Karpas-422 (cell line): ENCODE results near the gene WASHC3. TPM values are rescaled to one million over a fixed set of nuclear protein-coding genes. Genes with fewer than 3 reads are reported as not detected.

Experiments
- DNase-seq: peaks from one replicate; pipeline ENCODE4 v3.0.0-alpha.2; 2015
- H2AFZ ChIP-seq: fragments of 200-600 bp; sonication (generic); 2 replicates; pipeline ENCODE4 v1.6.1; 2014; ENCODE audit warnings: antibody characterized with exemption, low read length, mixed read lengths
- H3K27ac ChIP-seq: fragments of 200-600 bp; sonication (generic); 2 replicates; pipeline ENCODE4 v1.5.1; 2014; ENCODE audit warnings: mild to moderate bottlenecking, low read length, moderate library complexity
- H3K27me3 ChIP-seq: fragments of 200-600 bp; sonication (generic); 2 replicates; pipeline ENCODE4 v1.6.1; 2014; ENCODE audit warnings: low read length, mixed read lengths
- H3K36me3 ChIP-seq: fragments of 200-600 bp; sonication (generic); 2 replicates; pipeline ENCODE4 v1.6.1; 2014; ENCODE audit warnings: low read length, mixed read lengths; ENCODE audit not compliant: insufficient read depth
- H3K4me1 ChIP-seq: fragments of 200-600 bp; sonication (generic); 2 replicates; pipeline ENCODE4 v1.6.1; 2014; ENCODE audit warnings: mild to moderate bottlenecking, low read length, mixed read lengths
- H3K4me2 ChIP-seq: fragments of 200-600 bp; sonication (generic); 2 replicates; pipeline ENCODE4 v1.6.1; 2014; ENCODE audit warnings: low read length, low read depth, mild to moderate bottlenecking; ENCODE audit not compliant: poor library complexity, severe bottlenecking
- H3K4me3 ChIP-seq: fragments of 200-600 bp; sonication (generic); 2 replicates; pipeline ENCODE4 v1.5.1; 2014; ENCODE audit warnings: mild to moderate bottlenecking, antibody characterized with exemption, low read length, mixed read lengths
- H3K79me2 ChIP-seq: fragments of 200-600 bp; sonication (generic); 2 replicates; pipeline ENCODE4 v1.6.1; 2014; ENCODE audit warnings: mild to moderate bottlenecking, low read length, mixed read lengths
- H3K9ac ChIP-seq: fragments of 200-600 bp; sonication (generic); 2 replicates; pipeline ENCODE4 v1.6.0; 2014; ENCODE audit warnings: low read length
- H3K9me2 ChIP-seq: fragments of 200-600 bp; sonication (generic), shearing (Covaris generic); replicated peaks from 2 replicates; pipeline ENCODE4 v1.6.0; 2014; ENCODE audit warnings: mild to moderate bottlenecking, low read length, moderate library complexity; ENCODE audit not compliant: insufficient read depth
- H3K9me3 ChIP-seq: fragments of 300-700, 200-600 bp; sonication (generic); 2 replicates; pipeline ENCODE4 v1.6.1; 2014; ENCODE audit warnings: low read length, mixed read lengths
- H4K20me1 ChIP-seq: fragments of 200-600 bp; sonication (generic); 2 replicates; pipeline ENCODE4 v1.6.1; 2014; ENCODE audit warnings: mild to moderate bottlenecking, antibody characterized with exemption, low read length, low read depth; ENCODE audit not compliant: insufficient read depth
- total RNA-seq: library from RNA; depleted of rRNA; stranded (reverse); fragments of >200 nt; shearing (Covaris generic); gene quantifications from 2 replicates; pipeline ENCODE4 v1.2.3, GENCODE V29; 2014; ENCODE audit warnings: low replicate concordance; rRNA removed

The WASHC3 gene
- total RNA-seq, 1 experiment from 2014 or later, result 75.1 TPM

DNA sequence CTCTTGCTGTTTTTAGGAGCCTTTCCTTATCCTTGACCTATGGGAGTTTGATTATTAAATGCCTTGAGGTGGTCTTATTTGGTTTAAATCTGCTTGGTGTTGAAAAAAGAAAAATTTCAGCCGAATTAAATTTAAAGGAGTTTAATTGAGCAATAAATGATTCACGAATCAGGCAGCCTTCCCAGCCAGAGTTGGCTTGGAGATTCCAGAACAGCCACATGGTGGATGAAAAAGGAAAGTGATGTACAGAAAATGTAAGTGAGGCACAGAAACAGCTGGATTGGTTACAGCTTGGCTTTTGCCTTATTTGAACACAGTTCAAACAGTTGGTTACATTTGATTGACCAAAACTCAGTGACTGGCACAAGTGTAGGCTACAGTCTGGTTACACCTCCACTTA is 69.7 kb downstream of the WASHC3 start:
- Histone ChIP-seq H3K79me2 (no peaks in the 10 kb centered on the region), H3K9me3 (no peaks in the 10 kb centered on the region), H3K27me3 (no peaks in the 10 kb centered on the region), H3K36me3 (no peaks in the 10 kb centered on the region), H4K20me1 (no peaks in the 10 kb centered on the region), H2AFZ (no peak overlapping the region), H3K9ac (no peak overlapping the region), H3K27ac (no peak overlapping the region), H3K4me2 (no peak overlapping the region), H3K4me3 (no peak overlapping the region), H3K4me1 (no peaks in the 10 kb centered on the region), H3K9me2 (no peaks in the 10 kb centered on the region)
- DNase-seq, result no peak

DNA sequence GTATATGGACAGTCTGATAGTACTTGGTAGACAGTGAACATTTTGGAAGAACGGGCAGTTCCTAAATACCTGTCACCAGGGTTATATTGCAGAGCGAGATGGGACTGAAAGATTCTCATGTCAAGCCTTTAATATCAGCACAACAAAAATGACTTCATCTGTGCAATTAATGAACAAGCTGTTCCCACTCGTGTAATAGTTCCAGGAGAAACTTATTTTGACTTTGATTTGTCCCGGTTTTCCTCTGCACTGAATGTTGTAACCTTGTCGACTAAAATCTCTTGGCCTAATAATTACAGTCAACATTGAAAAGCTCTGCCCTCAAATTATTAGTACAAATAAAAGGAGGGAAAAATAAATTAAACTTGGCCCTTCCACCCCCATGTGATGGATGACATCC is 79.5 kb downstream of the WASHC3 start:
- H2AFZ ChIP-seq, result no peak overlapping the region
- no peaks in the 10 kb centered on the region for H4K20me1 ChIP-seq
- H3K4me2 ChIP-seq, result no peak overlapping the region
- H3K4me1 ChIP-seq, result no peaks in the 10 kb centered on the region
- H3K79me2 ChIP-seq, result no peaks in the 10 kb centered on the region
- H3K36me3 ChIP-seq, result no peaks in the 10 kb centered on the region
- no peaks in the 10 kb centered on the region for H3K9me2 ChIP-seq
- DNase-seq, result no peak
- no peak overlapping the region for H3K4me3 ChIP-seq
- H3K9ac ChIP-seq, result no peak overlapping the region
- H3K27ac ChIP-seq, result no peak overlapping the region
- H3K27me3 ChIP-seq, result no peaks in the 10 kb centered on the region
- H3K9me3 ChIP-seq, result no peaks in the 10 kb centered on the region

DNA sequence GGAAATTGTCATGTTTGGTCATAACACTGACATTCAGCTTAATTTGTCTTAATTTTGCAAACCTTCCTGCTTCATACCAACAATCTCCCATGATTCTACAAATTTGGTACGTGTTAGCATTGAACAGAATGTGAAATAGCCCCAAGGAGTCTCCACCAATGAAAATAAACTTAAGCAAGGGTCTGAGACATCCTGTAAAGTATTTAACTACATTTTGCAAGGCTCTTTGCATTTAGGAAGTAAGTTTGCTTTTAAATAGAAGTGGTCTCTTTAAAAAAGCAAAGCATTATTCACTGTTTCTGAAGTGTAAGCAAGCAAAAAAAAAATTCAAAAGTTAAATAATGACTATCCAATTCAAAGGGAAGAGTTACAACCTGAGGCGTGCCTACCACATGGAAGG is 79.9 kb downstream of the WASHC3 start:
- no peaks in the 10 kb centered on the region for H3K36me3 ChIP-seq
- H3K27me3 ChIP-seq, result no peaks in the 10 kb centered on the region
- no peak overlapping the region for H3K27ac ChIP-seq
- H2AFZ ChIP-seq, result no peak overlapping the region
- no peaks in the 10 kb centered on the region for H3K9me3 ChIP-seq
- no peak for DNase-seq
- no peaks in the 10 kb centered on the region for H3K4me1 ChIP-seq
- no peak overlapping the region for H3K4me2 ChIP-seq
- no peak overlapping the region for H3K4me3 ChIP-seq
- no peaks in the 10 kb centered on the region for H3K9me2 ChIP-seq
- H4K20me1 ChIP-seq, result no peaks in the 10 kb centered on the region
- H3K79me2 ChIP-seq, result no peaks in the 10 kb centered on the region
- H3K9ac ChIP-seq, result no peak overlapping the region

DNA sequence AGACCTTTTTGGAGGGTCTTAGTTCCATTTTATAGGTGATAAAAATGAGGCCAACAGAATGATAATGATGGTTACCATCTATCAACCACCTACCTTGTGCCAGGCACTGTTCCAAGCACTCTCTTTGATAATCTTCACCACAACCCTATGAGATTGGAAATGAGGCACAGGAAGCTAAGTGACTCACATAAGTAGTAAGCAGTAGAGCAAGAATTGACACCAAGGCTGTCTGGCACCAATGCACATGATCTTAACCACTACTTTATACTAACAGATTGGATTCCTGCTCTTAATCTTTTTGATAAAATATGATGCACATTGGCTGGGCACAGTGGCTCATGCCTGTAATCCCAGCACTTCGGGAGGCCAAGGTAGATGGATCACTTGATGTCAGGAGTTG is 93.0 kb downstream of the WASHC3 start:
- H3K9me3 ChIP-seq, result no peaks in the 10 kb centered on the region
- no peaks in the 10 kb centered on the region for H3K79me2 ChIP-seq
- H3K4me1 ChIP-seq, result no peaks in the 10 kb centered on the region
- H3K9me2 ChIP-seq, result no peaks in the 10 kb centered on the region
- no peak overlapping the region for H2AFZ ChIP-seq
- H3K9ac ChIP-seq, result no peak overlapping the region
- H3K4me2 ChIP-seq, result no peak overlapping the region
- H3K27ac ChIP-seq, result no peak overlapping the region
- no peak for DNase-seq
- H4K20me1 ChIP-seq, result no peaks in the 10 kb centered on the region
- H3K4me3 ChIP-seq, result no peak overlapping the region
- H3K36me3 ChIP-seq, result no peaks in the 10 kb centered on the region
- no peaks in the 10 kb centered on the region for H3K27me3 ChIP-seq

DNA sequence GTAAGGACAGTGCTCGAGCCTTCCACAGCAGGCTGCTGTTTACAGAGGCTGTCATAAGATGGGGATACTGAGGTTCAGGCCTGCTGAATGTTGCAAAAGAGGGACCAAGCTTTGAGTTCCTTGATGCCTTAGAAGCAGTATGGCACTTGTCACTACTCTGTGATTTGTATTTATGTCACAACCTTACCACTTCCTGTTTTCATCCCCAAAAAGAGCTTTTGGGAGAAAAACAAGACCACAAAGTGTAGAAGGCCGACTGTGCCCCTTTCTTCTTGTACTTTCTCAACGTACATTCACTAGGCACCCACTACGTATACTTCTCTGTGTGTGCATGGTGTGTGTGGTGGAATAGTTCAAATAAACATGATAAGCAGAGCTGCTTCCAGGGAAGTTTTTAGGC is 94.3 kb downstream of the WASHC3 start:
- no peaks in the 10 kb centered on the region for H4K20me1 ChIP-seq
- no peak overlapping the region for H3K27ac ChIP-seq
- H3K27me3 ChIP-seq, result no peaks in the 10 kb centered on the region
- no peaks in the 10 kb centered on the region for H3K9me2 ChIP-seq
- no peaks in the 10 kb centered on the region for H3K4me1 ChIP-seq
- no peaks in the 10 kb centered on the region for H3K9me3 ChIP-seq
- H3K9ac ChIP-seq, result no peak overlapping the region
- no peaks in the 10 kb centered on the region for H3K36me3 ChIP-seq
- H2AFZ ChIP-seq, result no peak overlapping the region
- DNase-seq, result no peak
- no peak overlapping the region for H3K4me2 ChIP-seq
- H3K4me3 ChIP-seq, result no peak overlapping the region
- H3K79me2 ChIP-seq, result no peaks in the 10 kb centered on the region

DNA sequence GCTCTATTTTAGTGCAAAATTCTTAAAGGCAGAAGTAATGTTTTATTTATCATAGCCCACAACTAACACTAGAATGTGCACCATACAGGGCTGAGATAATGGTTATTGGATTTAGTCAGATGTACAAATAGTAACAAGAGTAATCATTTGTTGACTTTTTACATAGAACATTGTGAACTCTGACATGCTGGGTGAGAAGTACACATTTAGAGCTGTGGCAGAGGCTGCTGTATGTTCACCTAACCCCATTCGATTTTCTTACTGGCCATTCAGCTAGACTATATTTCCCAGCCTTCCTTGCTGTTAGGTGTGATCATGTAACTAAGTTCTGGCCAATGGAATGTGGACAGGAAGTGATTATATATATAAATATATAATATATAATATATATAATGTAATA is 95.3 kb downstream of the WASHC3 start:
- Histone ChIP-seq H4K20me1 (no peaks in the 10 kb centered on the region), H3K79me2 (no peaks in the 10 kb centered on the region), H3K36me3 (no peaks in the 10 kb centered on the region), H2AFZ (no peak overlapping the region), H3K9ac (no peak overlapping the region), H3K9me3 (no peaks in the 10 kb centered on the region), H3K4me3 (no peak overlapping the region), H3K9me2 (no peaks in the 10 kb centered on the region), H3K4me1 (no peaks in the 10 kb centered on the region), H3K27ac (no peak overlapping the region), H3K27me3 (no peaks in the 10 kb centered on the region), H3K4me2 (no peak overlapping the region)
- no peak for DNase-seq

DNA sequence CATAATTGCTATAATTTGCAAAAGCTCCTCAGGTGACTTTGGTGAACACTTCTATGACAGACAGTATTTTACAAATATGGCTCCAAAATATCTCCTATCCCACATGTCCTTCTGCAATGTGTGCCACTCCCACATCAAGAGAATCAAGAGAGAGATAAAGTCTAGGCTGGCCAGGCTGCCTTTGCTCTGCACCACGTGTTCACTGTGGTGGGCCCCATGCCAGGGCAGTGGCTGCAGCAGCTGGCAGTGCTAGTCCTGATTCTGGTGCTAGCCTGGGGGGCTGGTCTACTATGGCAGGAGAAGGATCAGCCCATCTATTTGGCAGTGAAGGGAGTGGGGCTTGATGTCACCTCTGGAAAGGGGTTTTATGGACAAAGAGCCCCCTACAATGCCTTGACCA is 98.1 kb downstream of the WASHC3 start:
- peaks cover 5% of the 10 kb centered on the region; the same call in 1 of the 2 replicates for H3K9me3 ChIP-seq
- H2AFZ ChIP-seq, result no peak overlapping the region
- H3K79me2 ChIP-seq, result no peaks in the 10 kb centered on the region
- H3K36me3 ChIP-seq, result no peaks in the 10 kb centered on the region
- no peaks in the 10 kb centered on the region for H3K9me2 ChIP-seq
- H3K4me3 ChIP-seq, result no peak overlapping the region
- no peaks in the 10 kb centered on the region for H4K20me1 ChIP-seq
- no peak overlapping the region for H3K4me2 ChIP-seq
- no peak for DNase-seq
- no peaks in the 10 kb centered on the region for H3K4me1 ChIP-seq
- H3K27ac ChIP-seq, result no peak overlapping the region
- no peaks in the 10 kb centered on the region for H3K27me3 ChIP-seq
- no peak overlapping the region for H3K9ac ChIP-seq

Other genes with a start within 250 kb of the WASHC3 start
- gene GNPTAB, start 231.0 kb downstream of the WASHC3 start, total RNA-seq, result 10.0 and 11.6 TPM in 2 replicates
- gene DRAM1, start 184.4 kb downstream of the WASHC3 start, total RNA-seq, result not detected in 2 replicates
- gene NUP37, start 58.1 kb upstream of the WASHC3 start, total RNA-seq, result 65.7 and 108 TPM in 2 replicates
- gene PARPBP, start 58.2 kb upstream of the WASHC3 start, total RNA-seq, result 13.7 and 49.6 TPM in 2 replicates
- not detected in 2 replicates for gene PMCH, start 135.8 kb upstream of the WASHC3 start, total RNA-seq